DOHH2 (cell line): ENCODE data around the gene SPAG6.

Experiments used
- H3F3A ChIP-seq: fragments of 200-600 bp; sonication (generic), shearing (Covaris generic); 2 replicates; pipeline ENCODE4 v1.6.0; 2016; ENCODE audit warnings: antibody characterized with exemption, mild to moderate bottlenecking; ENCODE audit not compliant: control insufficient read depth, insufficient read depth
- H3K27ac ChIP-seq: fragments of 200-600 bp; sonication (generic); 2 replicates; pipeline ENCODE4 v1.5.1; 2014; ENCODE audit warnings: low read depth, mild to moderate bottlenecking, low read length, moderate library complexity
- H3K27me3 ChIP-seq: fragments of 200-600 bp; sonication (generic); 2 replicates; pipeline ENCODE4 v1.6.1; 2014; ENCODE audit warnings: mild to moderate bottlenecking, low read length, mixed read lengths; ENCODE audit not compliant: control insufficient read depth
- H3K36me3 ChIP-seq: fragments of 200-600 bp; sonication (generic); 2 replicates; pipeline ENCODE4 v1.6.1; 2014; ENCODE audit warnings: mild to moderate bottlenecking, low read length, moderate library complexity, mixed read lengths; ENCODE audit not compliant: control insufficient read depth
- H3K4me1 ChIP-seq: fragments of 200-600 bp; sonication (generic); 2 replicates; pipeline ENCODE4 v1.6.1; 2014; ENCODE audit warnings: mild to moderate bottlenecking, low read length, mixed read lengths; ENCODE audit not compliant: control insufficient read depth
- H3K4me2 ChIP-seq: fragments of 200-600 bp; sonication (generic); 2 replicates; pipeline ENCODE4 v1.6.0; 2014; ENCODE audit warnings: mild to moderate bottlenecking, low read length, moderate library complexity
- H3K4me3 ChIP-seq: fragments of 200-600 bp; sonication (generic); 2 replicates; pipeline ENCODE4 v1.5.1; 2014; ENCODE audit warnings: mild to moderate bottlenecking, low read length, mixed read lengths
- H3K79me2 ChIP-seq: fragments of 200-600 bp; sonication (generic); 2 replicates; pipeline ENCODE4 v1.6.1; 2014; ENCODE audit warnings: mild to moderate bottlenecking, low read length, mixed read lengths; ENCODE audit not compliant: control insufficient read depth
- H3K9me2 ChIP-seq: fragments of 200-600 bp; sonication (generic); replicated peaks from 2 replicates; pipeline ENCODE4 v1.6.1; 2014; ENCODE audit warnings: mild to moderate bottlenecking, low read length, mixed read lengths; ENCODE audit not compliant: control insufficient read depth
- H3K9me3 ChIP-seq: fragments of 200-600 bp; sonication (generic); 2 replicates; pipeline ENCODE4 v1.6.1; 2014; ENCODE audit warnings: antibody characterized with exemption, low read length, mixed read lengths; ENCODE audit not compliant: control insufficient read depth, insufficient read depth
- H4K20me1 ChIP-seq: fragments of 200-600 bp; sonication (generic); 2 replicates; pipeline ENCODE4 v1.6.0; 2014; ENCODE audit warnings: low read depth, mild to moderate bottlenecking, antibody characterized with exemption, low read length, moderate library complexity; ENCODE audit not compliant: control insufficient read depth, insufficient read depth
- CTCF ChIP-seq: fragments of 200-600 bp; sonication (generic); IDR thresholded peaks from one replicate; pipeline ENCODE4 v1.5.1; 2014; ENCODE audit warnings: antibody characterized with exemption, mild to moderate bottlenecking, low read depth, low read length; ENCODE audit not compliant: poor library complexity, severe bottlenecking
- EZH2phosphoT487 ChIP-seq: fragments of 200-600 bp; sonication (generic); IDR thresholded peaks from 2 replicates; pipeline ENCODE4 v1.6.1; 2017; ENCODE audit warnings: borderline replicate concordance, mild to moderate bottlenecking, antibody characterized with exemption, low read length, moderate library complexity, mixed read lengths

SPAG6 gene

GRCh38 chr10:22443175-22443901, 98.0 kb downstream of the SPAG6 start:
- Histone ChIP-seq H3K4me2 (peak overlapping the region; percentile 43), H3K4me3 (no peak overlapping the region), H3K9me2 (no peaks in the 10 kb centered on the region), H3F3A (no peaks in the 10 kb centered on the region), H3K36me3 (no peaks in the 10 kb centered on the region), H3K79me2 (no peaks in the 10 kb centered on the region), H3K9me3 (no peaks in the 10 kb centered on the region), H3K27ac (no peak overlapping the region), H3K4me1 (peaks cover 15% of the 10 kb centered on the region), H3K27me3 (peaks cover 19% of the 10 kb centered on the region), H4K20me1 (no peaks in the 10 kb centered on the region)
- TF ChIP-seq CTCF (no peak), EZH2phosphoT487 (no peak)

- Histone ChIP-seq H3K9me3 (no peaks in the 10 kb centered on the region), H3K27me3 (peaks cover 14% of the 10 kb centered on the region), H3K79me2 (no peaks in the 10 kb centered on the region), H4K20me1 (no peaks in the 10 kb centered on the region), H3K27ac (no peak overlapping the region), H3K9me2 (no peaks in the 10 kb centered on the region), H3K4me3 (no peak overlapping the region), H3K36me3 (no peaks in the 10 kb centered on the region), H3F3A (no peaks in the 10 kb centered on the region), H3K4me2 (no peak overlapping the region), H3K4me1 (peaks cover 14% of the 10 kb centered on the region)
- TF ChIP-seq EZH2phosphoT487 (no peak), CTCF (no peak)
These were observed 99.0 kb downstream of the SPAG6 start for GRCh38 chr10:22444219-22444788.

- no peak overlapping the region for H3K27ac ChIP-seq
- peaks cover 14% of the 10 kb centered on the region for H3K27me3 ChIP-seq
- no peaks in the 10 kb centered on the region for H3K9me3 ChIP-seq
- no peaks in the 10 kb centered on the region for H3K9me2 ChIP-seq
- H3K4me3 ChIP-seq: no peak overlapping the region
- no peaks in the 10 kb centered on the region for H4K20me1 ChIP-seq
- H3K79me2 ChIP-seq: no peaks in the 10 kb centered on the region
- H3K36me3 ChIP-seq: no peaks in the 10 kb centered on the region
- peaks cover 14% of the 10 kb centered on the region for H3K4me1 ChIP-seq
- TF ChIP-seq CTCF (no peak), EZH2phosphoT487 (no peak)
- H3F3A ChIP-seq: no peaks in the 10 kb centered on the region
- no peak overlapping the region for H3K4me2 ChIP-seq
These were observed 100.2 kb downstream of the SPAG6 start for GRCh38 chr10:22445495-22445894.
